ENCODE measurements around the gene FAM111A. TPM values are rescaled to one million over a fixed set of nuclear protein-coding genes. Genes with fewer than 3 reads are reported as not detected.
A peak's percentile ranks its signal among the peaks of the same experiment; 100 is the strongest.
"Not testable (repeated sequence)": the region's sequence is repeated elsewhere in the genome, so short reads cannot be mapped to it uniquely, and the experiment has no call there.

Gene FAM111A
- 19.8 and 25.5 TPM in 2 replicates for total RNA-seq (2014; rRNA removed; shearing (Covaris generic))

- H3K36me3 ChIP-seq = no peaks in the 10 kb centered on the region
- no peaks in the 10 kb centered on the region for H3K27me3 ChIP-seq
- peak; percentile 76 to 80 for DNase-seq
- H3K27ac ChIP-seq = peak within 1 kb of the TSS; percentile 41
- H3K4me1 ChIP-seq = no peaks in the 10 kb centered on the region
- H3K9me3 ChIP-seq (replicated peaks) = no peaks in the 10 kb centered on the region
- peak within 1 kb of the TSS; percentile 63 for H3K4me3 ChIP-seq
Observed at GRCh38 chr11:59142530-59143507, at the start of gene FAM111A. TSS of gene FAM111A (plus strand) at chr11:59142856. CDS start at chr11:59148873, 6,017 bp downstream.

DNA sequence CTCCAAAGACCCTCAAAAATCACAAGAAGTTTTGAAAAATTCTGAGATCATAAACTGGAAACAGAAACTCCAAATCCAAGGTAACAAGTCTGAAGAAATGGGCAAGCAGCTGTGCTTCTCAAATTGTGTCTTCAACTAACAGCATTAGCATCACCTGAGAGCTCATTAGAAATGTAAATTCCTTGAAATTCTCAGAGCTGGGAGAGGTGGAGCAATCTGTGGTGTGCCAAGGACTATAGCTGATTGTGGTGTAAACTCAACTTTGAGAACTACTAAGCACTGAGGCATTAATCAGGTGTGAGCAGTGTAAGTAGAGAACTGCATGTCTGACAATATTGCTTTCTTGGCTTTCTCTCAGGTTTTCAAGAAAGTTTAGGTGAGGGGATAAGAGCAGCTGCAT lies 49.1 kb upstream of the FAM111A start:
- not testable (repeated sequence) for H3K27ac ChIP-seq; H3K9me3 ChIP-seq (replicated peaks); H3K4me3 ChIP-seq; H3K36me3 ChIP-seq; DNase-seq; H3K27me3 ChIP-seq; H3K4me1 ChIP-seq

GRCh38 chr11:59095225-59095624 lies 47.4 kb upstream of the FAM111A start:
- not testable (repeated sequence) for DNase-seq; H3K9me3 ChIP-seq (replicated peaks); H3K4me1 ChIP-seq; H3K27ac ChIP-seq; H3K36me3 ChIP-seq; H3K4me3 ChIP-seq; H3K27me3 ChIP-seq

DNA sequence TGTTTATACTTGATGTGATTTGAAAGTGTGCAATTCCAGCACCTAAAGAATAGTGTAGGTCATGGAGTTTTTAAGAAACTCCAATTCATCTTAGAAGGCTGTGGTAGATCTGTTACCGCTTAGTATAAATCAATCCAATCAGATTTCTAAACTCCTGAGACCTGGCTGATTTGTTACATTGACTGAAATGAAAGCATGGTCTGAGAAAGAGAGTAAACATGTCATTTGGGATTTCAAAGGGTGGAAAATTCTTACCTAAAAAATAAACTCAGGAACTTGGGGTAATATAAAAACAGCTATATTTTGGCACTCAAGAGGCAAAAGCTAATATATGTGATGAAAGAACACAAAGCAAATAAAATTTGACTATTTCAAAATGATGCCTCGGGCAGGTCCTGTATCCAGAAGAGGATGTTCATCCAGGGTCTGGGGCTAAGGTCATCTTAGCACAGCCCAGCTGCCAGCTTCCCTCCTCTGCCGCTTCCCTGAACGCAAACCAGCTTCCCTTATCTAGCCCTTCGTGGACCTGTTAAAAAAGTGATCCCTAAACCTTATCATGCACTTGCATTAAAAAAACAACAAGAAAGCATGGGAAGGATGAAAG lies 46.6 kb upstream of the FAM111A start:
- H3K36me3 ChIP-seq; H3K27ac ChIP-seq; H3K9me3 ChIP-seq (replicated peaks); H3K4me1 ChIP-seq; H3K4me3 ChIP-seq; DNase-seq; H3K27me3 ChIP-seq: not testable (repeated sequence)

GRCh38 chr11:59097113-59097708 lies 45.4 kb upstream of the FAM111A start:
- Histone ChIP-seq H3K27me3 (no peaks in the 10 kb centered on the region), H3K4me3 (no peak overlapping the region), H3K4me1 (no peaks in the 10 kb centered on the region), H3K27ac (no peak overlapping the region), H3K36me3 (no peaks in the 10 kb centered on the region), H3K9me3 (replicated peaks) (no peaks in the 10 kb centered on the region)
- DNase-seq = peak; percentile 34 to 56

DNA sequence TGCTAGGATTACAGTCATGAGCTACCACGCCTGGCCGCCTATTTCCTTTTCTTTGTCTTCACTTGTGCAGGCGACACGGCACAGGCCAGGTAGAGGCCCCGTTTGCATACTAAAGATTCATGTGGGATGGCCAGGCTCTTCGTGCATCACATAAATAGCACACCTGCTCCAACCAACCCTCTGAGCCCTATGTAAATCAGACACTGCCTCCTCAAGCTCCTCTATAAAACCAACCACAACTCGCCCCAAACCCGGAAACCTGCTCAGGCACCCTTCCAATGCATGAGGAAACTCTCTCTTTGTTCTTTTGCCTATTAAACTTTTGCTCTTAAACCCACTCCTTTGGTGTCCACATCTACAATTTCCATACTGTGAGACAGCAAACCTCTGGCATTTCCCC lies 44.7 kb upstream of the FAM111A start:
- not testable (repeated sequence) for H3K9me3 ChIP-seq (replicated peaks); H3K27ac ChIP-seq; H3K4me1 ChIP-seq; H3K27me3 ChIP-seq; H3K4me3 ChIP-seq; H3K36me3 ChIP-seq; DNase-seq

GRCh38 chr11:59102259-59102765 lies 40.3 kb upstream of the FAM111A start:
- no peak overlapping the region for H3K4me3 ChIP-seq
- H3K9me3 ChIP-seq (replicated peaks) = no peaks in the 10 kb centered on the region
- no peaks in the 10 kb centered on the region for H3K36me3 ChIP-seq
- H3K27me3 ChIP-seq = no peaks in the 10 kb centered on the region
- no peak overlapping the region for H3K27ac ChIP-seq
- H3K4me1 ChIP-seq = no peaks in the 10 kb centered on the region
- no peak for DNase-seq

DNA sequence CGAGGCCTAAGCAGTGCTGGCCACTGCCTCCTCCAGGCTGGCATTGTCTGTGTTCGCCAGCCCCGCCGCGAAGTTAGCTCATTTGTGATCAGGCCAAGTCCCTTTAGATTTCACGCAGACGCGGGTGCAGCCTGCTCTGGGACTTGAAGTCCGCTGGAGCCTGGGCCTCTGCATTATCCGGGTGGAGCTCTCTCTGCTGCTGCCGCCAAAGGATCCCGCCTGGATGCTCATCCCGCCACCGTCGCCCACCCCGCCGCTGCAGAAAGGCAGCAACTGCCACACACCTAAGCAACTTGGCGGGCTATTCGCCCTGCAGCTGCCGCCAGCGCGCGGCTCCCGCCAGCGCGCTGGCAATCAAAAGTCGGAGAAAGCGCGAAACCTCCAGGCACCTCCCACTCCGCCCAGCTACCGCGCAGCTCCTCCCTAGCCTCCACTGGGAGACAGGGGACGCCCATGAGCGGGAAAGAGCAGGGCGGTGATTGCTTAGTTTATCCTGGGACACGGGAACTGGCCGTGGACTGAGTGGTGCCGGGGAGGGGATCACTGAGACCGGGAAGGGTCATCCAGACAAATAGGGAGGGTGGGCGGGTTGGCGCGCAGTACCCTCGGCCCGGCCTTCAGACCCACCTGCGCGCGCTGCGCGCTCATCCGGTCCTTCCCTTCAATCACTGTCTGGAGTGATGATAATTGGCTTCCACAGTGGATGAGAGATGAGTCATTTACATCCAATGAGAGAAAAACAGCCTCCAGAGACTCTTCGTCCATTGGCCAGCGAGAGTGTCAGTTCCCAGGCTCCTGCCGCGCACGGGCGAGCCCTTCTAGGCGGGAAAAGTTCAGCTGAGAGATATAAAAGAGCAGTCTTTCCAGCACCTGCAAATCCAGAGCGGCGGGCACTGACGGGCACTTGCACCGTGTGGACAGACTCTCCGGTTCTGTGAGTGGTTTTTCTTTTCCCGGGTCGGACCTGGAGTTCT lies 36.0 kb upstream of the FAM111A start, which contains the start of gene FAM111B:
FAM111B (plus strand) TSS at position 875 of the 974 bp plus-strand sequence. CDS start 2,389 bp downstream, outside the sequence.
- Histone ChIP-seq H3K4me3 (peak within 1 kb of the TSS; percentile 75), H3K27ac (peak within 1 kb of the TSS; percentile 67), H3K36me3 (peaks cover 16% of the 10 kb centered on the region), H3K4me1 (peaks cover 5% of the 10 kb centered on the region), H3K9me3 (replicated peaks) (no peaks in the 10 kb centered on the region), H3K27me3 (no peaks in the 10 kb centered on the region)
- peak; percentile 86 to 91 for DNase-seq

GRCh38 chr11:59107721-59108120 lies 34.9 kb upstream of the FAM111A start:
- peaks cover 23% of the 10 kb centered on the region for H3K36me3 ChIP-seq
- H3K9me3 ChIP-seq (replicated peaks); H3K27me3 ChIP-seq; H3K4me1 ChIP-seq: not testable (repeated sequence)
- DNase-seq = peak in 1 of 2 experiments; percentile 29
- peak overlapping the region; percentile 67 for H3K27ac ChIP-seq
- H3K4me3 ChIP-seq = peak overlapping the region; percentile 75

DNA sequence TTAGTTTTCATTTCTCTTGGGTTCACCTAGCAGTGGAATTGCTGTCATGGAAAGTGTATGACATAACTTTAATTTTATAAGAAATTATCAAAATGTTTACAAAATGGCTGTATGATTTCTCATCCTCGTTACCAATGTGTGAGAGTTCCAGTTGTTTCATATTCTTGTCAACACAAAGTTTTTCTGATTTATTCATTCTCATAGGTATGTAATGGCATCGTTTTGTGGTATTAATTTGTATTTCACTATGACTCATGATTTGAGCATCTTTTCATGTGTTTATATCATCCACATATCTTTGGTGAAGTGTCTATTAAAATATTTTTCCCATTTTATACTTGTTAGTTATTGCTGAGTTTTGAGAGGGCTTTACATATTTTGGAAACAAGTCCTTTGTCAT lies 30.2 kb upstream of the FAM111A start:
- no peaks in the 10 kb centered on the region for H3K27me3 ChIP-seq
- peaks cover 64% of the 10 kb centered on the region for H3K36me3 ChIP-seq
- H3K4me1 ChIP-seq = peaks cover 5% of the 10 kb centered on the region
- H3K27ac ChIP-seq = no peak overlapping the region
- H3K4me3 ChIP-seq = no peak overlapping the region
- H3K9me3 ChIP-seq (replicated peaks) = no peaks in the 10 kb centered on the region
- DNase-seq = no peak

DNA sequence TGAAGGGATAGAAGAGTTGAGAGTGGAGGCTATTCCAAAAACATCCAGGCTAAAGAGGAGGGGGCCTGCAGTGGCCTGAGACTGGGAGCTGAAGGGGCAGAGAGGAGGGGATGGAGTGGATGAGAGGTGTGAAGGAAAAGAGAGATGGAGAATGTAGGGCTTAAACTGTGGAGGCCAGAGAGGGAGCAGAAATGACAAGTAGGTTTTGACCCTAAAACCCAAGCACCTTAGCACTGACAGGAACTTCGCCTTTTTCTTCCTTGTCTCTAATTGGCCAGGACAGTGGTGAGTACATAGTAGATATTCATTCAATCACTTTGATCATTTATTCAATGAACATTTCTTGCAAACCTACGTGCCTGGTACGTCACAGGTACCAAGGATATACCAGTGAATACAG lies 28.3 kb upstream of the FAM111A start:
- no peak overlapping the region for H3K4me3 ChIP-seq
- no peaks in the 10 kb centered on the region for H3K4me1 ChIP-seq
- H3K9me3 ChIP-seq (replicated peaks) = no peaks in the 10 kb centered on the region
- DNase-seq = no peak
- H3K36me3 ChIP-seq = peaks cover 71% of the 10 kb centered on the region
- no peaks in the 10 kb centered on the region for H3K27me3 ChIP-seq
- no peak overlapping the region for H3K27ac ChIP-seq

DNA sequence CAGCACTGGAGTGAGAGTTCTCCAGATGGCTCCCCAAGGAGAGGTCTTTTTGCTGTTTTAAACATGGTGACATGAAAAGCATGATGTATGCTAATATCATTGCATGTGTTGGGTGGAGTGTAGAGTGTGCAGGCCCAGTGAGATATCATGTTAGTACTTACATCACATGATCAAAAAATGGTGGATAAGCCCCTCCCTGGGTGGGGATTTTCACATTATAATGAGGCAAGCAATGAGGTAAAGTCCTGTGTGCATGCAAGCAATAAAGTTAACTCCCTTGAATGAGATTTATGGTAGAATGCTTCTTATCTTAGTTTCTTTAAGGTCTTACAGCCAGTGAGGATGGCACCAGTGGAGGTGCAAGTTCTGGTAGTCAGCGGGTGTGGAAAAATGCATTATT lies 27.1 kb upstream of the FAM111A start:
- DNase-seq = no peak
- no peaks in the 10 kb centered on the region for H3K27me3 ChIP-seq
- H3K27ac ChIP-seq = no peak overlapping the region
- H3K4me1 ChIP-seq = no peaks in the 10 kb centered on the region
- no peaks in the 10 kb centered on the region for H3K9me3 ChIP-seq (replicated peaks)
- H3K4me3 ChIP-seq = no peak overlapping the region
- H3K36me3 ChIP-seq = peaks cover 77% of the 10 kb centered on the region

DNA sequence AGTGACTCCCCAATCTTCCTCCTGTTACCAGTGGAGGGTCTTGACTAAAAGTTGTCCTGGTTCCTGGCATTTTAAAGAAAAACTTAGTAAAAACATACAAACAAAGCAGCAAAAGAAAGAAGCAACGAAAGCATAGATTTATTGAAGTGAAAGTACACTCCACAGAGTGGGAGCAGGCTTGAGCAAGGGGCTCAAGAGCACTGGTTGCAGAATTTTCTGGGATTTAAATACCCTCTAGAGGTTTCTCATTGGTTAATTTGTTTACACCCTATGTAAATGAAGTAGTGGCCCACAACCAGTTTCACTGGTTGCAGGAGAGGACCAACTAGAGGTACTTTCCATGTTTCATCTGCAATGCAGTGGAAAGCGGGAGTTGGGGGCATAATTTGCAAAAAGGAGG lies 24.9 kb upstream of the FAM111A start:
- H3K27me3 ChIP-seq = no peaks in the 10 kb centered on the region
- no peaks in the 10 kb centered on the region for H3K9me3 ChIP-seq (replicated peaks)
- DNase-seq = no peak
- H3K36me3 ChIP-seq = peaks cover 73% of the 10 kb centered on the region
- no peaks in the 10 kb centered on the region for H3K4me1 ChIP-seq
- H3K4me3 ChIP-seq = no peak overlapping the region
- no peak overlapping the region for H3K27ac ChIP-seq

- Histone ChIP-seq H3K4me3 (no peak overlapping the region), H3K4me1 (no peaks in the 10 kb centered on the region), H3K36me3 (peaks cover 80% of the 10 kb centered on the region), H3K27ac (no peak overlapping the region), H3K9me3 (replicated peaks) (no peaks in the 10 kb centered on the region), H3K27me3 (no peaks in the 10 kb centered on the region)
- DNase-seq = no peak
Observed at GRCh38 chr11:59119826-59120225, 22.8 kb upstream of the FAM111A start.
